PC-9 (cell line): ENCODE results near the gene NAT14. TPM values are rescaled to one million over a fixed set of nuclear protein-coding genes. Genes with fewer than 3 reads are reported as not detected.
A peak's percentile ranks its signal among the peaks of the same experiment; 100 is the strongest.

ENCODE experiments used
- BruUV-seq: library from RNA; stranded (reverse); fragments of 400-500 nt; replicated peaks from 2 replicates; lab custom pipeline; 2021; lab: Mats Ljungman, UMichigan
- CTCF ChIA-PET: fragments of 300-600 bp; sonication (Branson Sonifier 250); formaldehyde crosslinking; loops from one replicate; lab custom pipeline; 2022; ENCODE audit warnings: antibody characterized with exemption; lab: Charles Lee
- POLR2A ChIA-PET: fragments of 300-600 bp; sonication (Branson Sonifier 250); formaldehyde crosslinking; loops from one replicate; lab custom pipeline; 2022; ENCODE audit warnings: antibody characterized with exemption; ENCODE audit not compliant: unreplicated experiment; lab: Charles Lee
- DNase-seq, 2 experiments: peaks; one replicate each; pipeline versions ENCODE4 v3.0.0 to v3.0.0-alpha.2; 2015 to 2022; ENCODE audit warnings: mixed read lengths in 1 of 2
- H2AFZ ChIP-seq: fragments of 200-600 bp; sonication (generic); 2 replicates; pipeline ENCODE4 v1.8.1; 2017; ENCODE audit warnings: antibody characterized with exemption
- H3F3A ChIP-seq: fragments of 200-600 bp; sonication (generic); 2 replicates; pipeline ENCODE4 v1.8.1; 2017; ENCODE audit warnings: antibody characterized with exemption, mild to moderate bottlenecking, low read depth; ENCODE audit not compliant: insufficient read depth
- H3K27ac ChIP-seq: fragments of 200-600 bp; sonication (generic); 2 replicates; pipeline ENCODE4 v1.6.1; 2016; ENCODE audit warnings: mixed run types
- H3K27me3 ChIP-seq: fragments of 200-600 bp; sonication (generic); 2 replicates; pipeline ENCODE4 v1.6.1; 2016; ENCODE audit warnings: low read depth, mixed run types; ENCODE audit not compliant: insufficient read depth
- H3K36me3 ChIP-seq: fragments of 200-600 bp; sonication (generic); 2 replicates; pipeline ENCODE4 v1.6.1; 2016; ENCODE audit warnings: low read depth, mixed run types
- H3K4me1 ChIP-seq: fragments of 200-600 bp; sonication (generic); replicated peaks from 2 replicates; pipeline ENCODE4 v1.6.1; 2016; ENCODE audit warnings: mixed run types; ENCODE audit not compliant: insufficient read depth
- H3K4me2 ChIP-seq: fragments of 200-600 bp; sonication (generic); 2 replicates; pipeline ENCODE4 v1.6.1; 2017; ENCODE audit warnings: mixed run types
- H3K4me3 ChIP-seq: fragments of 200-600 bp; sonication (generic); 2 replicates; pipeline ENCODE4 v1.6.1; 2016; ENCODE audit warnings: mixed run types
- H3K79me2 ChIP-seq: fragments of 200-600 bp; sonication (generic); 2 replicates; pipeline ENCODE4 v1.6.1; 2017; ENCODE audit warnings: low read depth, mixed run types
- H3K9me2 ChIP-seq: fragments of 200-600 bp; sonication (generic); 2 replicates; pipeline ENCODE4 v1.8.1; 2017; ENCODE audit warnings: mild to moderate bottlenecking; ENCODE audit not compliant: insufficient read depth
- H3K9me3 ChIP-seq: fragments of 200-600 bp; sonication (generic); 2 replicates; pipeline ENCODE4 v1.8.1; 2016; ENCODE audit warnings: low read depth; ENCODE audit not compliant: insufficient read depth
- H4K20me1 ChIP-seq: fragments of 200-600 bp; sonication (generic); 2 replicates; pipeline ENCODE4 v1.8.1; 2017; ENCODE audit not compliant: insufficient read depth
- CTCF ChIP-seq: fragments of 200-600 bp; sonication (generic); conservative IDR thresholded peaks from 2 replicates; pipeline ENCODE4 v1.6.1; 2017; ENCODE audit warnings: mixed run types, antibody characterized with exemption, mild to moderate bottlenecking, moderate library complexity
- EZH2 ChIP-seq: fragments of 200-600 bp; sonication (generic); IDR thresholded peaks from 2 replicates; pipeline ENCODE4 v1.8.0; 2017; ENCODE audit warnings: antibody characterized with exemption, low read depth
- intact Hi-C: fragments of 100-400 bp; cut with micrococcal nuclease; formaldehyde crosslinking; loops from one replicate; pipeline ENCODE4 v1.10.0; 2022; ENCODE audit not compliant: unreplicated experiment
- total RNA-seq: library from RNA; stranded (reverse); gene quantifications from 2 replicates; pipeline ENCODE4 v1.2.3, GENCODE V29; 2021

Gene NAT14
- total RNA-seq, 1 experiment from 2014 or later, result 61.6 TPM

GRCh38 chr19:55453511-55454260, 31.3 kb upstream of the NAT14 start:
- DNase-seq, result no peak

GRCh38 chr19:55454787-55455243, 30.2 kb upstream of the NAT14 start:
- Histone ChIP-seq H3F3A (peaks cover 21% of the 10 kb centered on the region; the same call in 1 of the 2 replicates), H2AFZ (no peak overlapping the region), H3K9me3 (no peaks in the 10 kb centered on the region), H3K79me2 (peaks cover 10% of the 10 kb centered on the region; the same call in 1 of the 2 replicates), H3K27me3 (no peaks in the 10 kb centered on the region), H3K4me2 (no peak overlapping the region), H3K4me3 (no peak overlapping the region), H4K20me1 (peaks cover 25% of the 10 kb centered on the region), H3K9me2 (no peaks in the 10 kb centered on the region), H3K4me1 (no peaks in the 10 kb centered on the region), H3K36me3 (no peaks in the 10 kb centered on the region), H3K27ac (no peak overlapping the region)
- CTCF ChIA-PET, result no interaction called here
- BruUV-seq, result no TSS peak
- TF ChIP-seq EZH2, result no peak
- TF ChIP-seq CTCF, result peak; percentile 91
- DNase-seq, result peak in 1 of 2 experiments; percentile 54
- POLR2A ChIA-PET, result no interaction called here
- intact Hi-C loops, result no loop called here

More at GRCh38 chr19:55453511-55454260, 31.3 kb upstream of the NAT14 start:
- POLR2A ChIA-PET, result interaction anchor here (0.7 kb wide), 1 partner anchor 264 kb away, joined by 8 read pairs; no protein-coding TSS in a partner anchor
- H3K4me2 ChIP-seq, result no peak overlapping the region
- no TSS peak for BruUV-seq
- H3K36me3 ChIP-seq, result no peaks in the 10 kb centered on the region
- H2AFZ ChIP-seq, result no peak overlapping the region
- H3K9me2 ChIP-seq, result no peaks in the 10 kb centered on the region
- H3K27me3 ChIP-seq, result no peaks in the 10 kb centered on the region
- H3F3A ChIP-seq, result peaks cover 22% of the 10 kb centered on the region; the same call in 1 of the 2 replicates
- TF ChIP-seq CTCF (no peak), EZH2 (no peak)
- H3K27ac ChIP-seq, result no peak overlapping the region
- H3K79me2 ChIP-seq, result 0 out of 2 replicates have a peak, but pooled peaks cover under 1% of the 10 kb centered on the region
- no peaks in the 10 kb centered on the region; the same call in 1 of the 2 replicates for H3K9me3 ChIP-seq
- no peak overlapping the region for H3K4me3 ChIP-seq
- peaks cover 15% of the 10 kb centered on the region for H4K20me1 ChIP-seq
- H3K4me1 ChIP-seq, result no peaks in the 10 kb centered on the region
- intact Hi-C loops, result no loop called here
- CTCF ChIA-PET, result interaction anchor here (0.5 kb wide), 1 partner anchor 281 kb away, joined by 15 read pairs; no protein-coding TSS in a partner anchor

GRCh38 chr19:55455576-55456235, 29.3 kb upstream of the NAT14 start:
- CTCF ChIA-PET, result no interaction called here
- no TSS peak for BruUV-seq

More at GRCh38 chr19:55455576-55456235, 29.3 kb upstream of the NAT14 start:
- H3K4me2 ChIP-seq, result no peak overlapping the region
- no peaks in the 10 kb centered on the region for H3K36me3 ChIP-seq
- H3K9me3 ChIP-seq, result no peaks in the 10 kb centered on the region
- H3K4me1 ChIP-seq, result peaks cover 7% of the 10 kb centered on the region
- POLR2A ChIA-PET, result no interaction called here
- TF ChIP-seq CTCF, result no peak
- no peaks in the 10 kb centered on the region for H3K9me2 ChIP-seq
- H3K27ac ChIP-seq, result no peak overlapping the region
- H2AFZ ChIP-seq, result no peak overlapping the region
- intact Hi-C loops, result no loop called here
- H3K27me3 ChIP-seq, result no peaks in the 10 kb centered on the region
- no peak for DNase-seq
- no peak overlapping the region for H3K4me3 ChIP-seq
- H3K79me2 ChIP-seq, result peaks cover 14% of the 10 kb centered on the region; the same call in 1 of the 2 replicates
- H4K20me1 ChIP-seq, result peaks cover 34% of the 10 kb centered on the region
- H3F3A ChIP-seq, result peaks cover 29% of the 10 kb centered on the region; the same call in 1 of the 2 replicates
